Loucy (cell line): ENCODE measurements around the gene TRIM67.

ENCODE experiments used
- EZH2phosphoT487 ChIP-seq: fragments of 200-600 bp; IDR thresholded peaks from 2 replicates; pipeline ENCODE4 v1.6.1; 2018; ENCODE audit warnings: antibody characterized with exemption, mild to moderate bottlenecking, moderate library complexity, borderline replicate concordance
- TF ChIP-seq, protein P1 (sequence below): fragments of 200-600 bp; sonication (generic); conservative IDR thresholded peaks from 2 replicates; pipeline ENCODE4 v1.5.1; 2014; ENCODE audit warnings: mild to moderate bottlenecking, antibody characterized with exemption, low read length

DNA sequence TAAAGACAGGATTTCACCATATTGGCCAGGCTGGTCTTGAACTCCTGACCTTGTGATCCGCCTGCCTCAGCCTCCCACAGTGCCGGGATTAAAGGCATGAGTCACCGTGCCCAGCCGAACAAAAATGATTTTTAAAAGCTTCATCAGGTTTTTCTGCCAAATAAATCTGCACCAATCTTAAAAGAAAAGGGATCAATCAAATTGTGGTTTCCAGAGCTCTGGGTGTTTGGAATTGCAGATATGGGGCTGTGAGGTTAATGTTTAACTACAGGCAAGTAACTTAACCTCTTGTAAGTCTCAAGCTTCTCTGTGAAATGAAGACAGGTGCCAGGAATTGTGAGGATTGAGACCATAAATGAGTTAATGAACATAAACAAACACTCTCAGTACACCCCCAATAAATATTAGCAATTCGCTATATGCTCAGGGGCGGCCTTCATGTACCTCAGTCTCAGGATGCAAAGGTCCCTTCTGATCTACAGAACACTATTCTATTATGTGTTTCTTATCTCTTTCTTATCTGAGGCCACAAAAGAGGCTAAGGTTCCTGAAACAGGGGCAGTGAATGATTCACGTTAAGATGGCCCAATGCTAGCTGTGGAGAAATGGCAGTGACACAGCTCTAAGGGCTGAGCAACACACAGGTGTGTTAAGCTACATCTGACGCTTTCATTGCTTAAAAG is 72.0 kb downstream of the TRIM67 start:
- no peak for TF ChIP-seq EZH2phosphoT487
- TF ChIP-seq, protein P1, sequence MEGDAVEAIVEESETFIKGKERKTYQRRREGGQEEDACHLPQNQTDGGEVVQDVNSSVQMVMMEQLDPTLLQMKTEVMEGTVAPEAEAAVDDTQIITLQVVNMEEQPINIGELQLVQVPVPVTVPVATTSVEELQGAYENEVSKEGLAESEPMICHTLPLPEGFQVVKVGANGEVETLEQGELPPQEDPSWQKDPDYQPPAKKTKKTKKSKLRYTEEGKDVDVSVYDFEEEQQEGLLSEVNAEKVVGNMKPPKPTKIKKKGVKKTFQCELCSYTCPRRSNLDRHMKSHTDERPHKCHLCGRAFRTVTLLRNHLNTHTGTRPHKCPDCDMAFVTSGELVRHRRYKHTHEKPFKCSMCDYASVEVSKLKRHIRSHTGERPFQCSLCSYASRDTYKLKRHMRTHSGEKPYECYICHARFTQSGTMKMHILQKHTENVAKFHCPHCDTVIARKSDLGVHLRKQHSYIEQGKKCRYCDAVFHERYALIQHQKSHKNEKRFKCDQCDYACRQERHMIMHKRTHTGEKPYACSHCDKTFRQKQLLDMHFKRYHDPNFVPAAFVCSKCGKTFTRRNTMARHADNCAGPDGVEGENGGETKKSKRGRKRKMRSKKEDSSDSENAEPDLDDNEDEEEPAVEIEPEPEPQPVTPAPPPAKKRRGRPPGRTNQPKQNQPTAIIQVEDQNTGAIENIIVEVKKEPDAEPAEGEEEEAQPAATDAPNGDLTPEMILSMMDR = no peak
